Common myeloid progenitor, CD34-positive (primary cell): ENCODE data around the gene AMMECR1.
"Not testable (repeated sequence)": the region's sequence is repeated elsewhere in the genome, so short reads cannot be mapped to it uniquely, and the experiment has no call there.

Source experiments
- CTCF ChIA-PET: fragments of 350-600 bp; sonication (Branson Sonifier 250); formaldehyde crosslinking; loops from one replicate; lab custom pipeline; 2021; ENCODE audit warnings: antibody characterized with exemption; lab: Charles Lee
- POLR2A ChIA-PET: fragments of 350-600 bp; sonication (Branson Sonifier 250); formaldehyde crosslinking; loops from one replicate; lab custom pipeline; 2021; ENCODE audit warnings: antibody characterized with exemption; lab: Charles Lee
- DNase-seq, 3 donors: peaks; one replicate each; pipeline versions ENCODE4 v3.0.0 to v3.0.0-alpha.2; 2013
- H3K27ac ChIP-seq, 2 experiments: 1 replicate in 1 of 2; 2 replicates in 1 of 2; pipeline ENCODE4 v1.7.0; 2013; ENCODE audit warnings: inconsistent platforms in 2 of 2, low read length in 2 of 2, mild to moderate bottlenecking in 2 of 2, low read depth in 1 of 2, moderate library complexity in 1 of 2; ENCODE audit not compliant: severe bottlenecking in 2 of 2, insufficient read depth in 1 of 2, poor library complexity in 1 of 2
- H3K27me3 ChIP-seq, 5 experiments: replicated peaks in 2 of 5; 1 replicate in 3 of 5; 2 replicates in 2 of 5; pipeline versions ENCODE4 v1.6.1 to v1.7.0; 2013; ENCODE audit warnings: low read length in 4 of 5, mild to moderate bottlenecking in 2 of 5, moderate library complexity in 2 of 5, inconsistent platforms in 1 of 5; ENCODE audit not compliant: insufficient read depth in 5 of 5, control insufficient read depth in 4 of 5
- H3K36me3 ChIP-seq, 4 experiments: 1 replicate in 2 of 4; 2 replicates in 2 of 4; pipeline versions ENCODE4 v1.6.1 to v1.7.0; 2013; ENCODE audit warnings: low read length in 3 of 4, control low read depth in 1 of 4, mild to moderate bottlenecking in 1 of 4; ENCODE audit not compliant: control insufficient read depth in 4 of 4, insufficient read depth in 4 of 4
- H3K4me1 ChIP-seq, 4 experiments: 1 replicate in 3 of 4; 2 replicates in 1 of 4; pipeline versions ENCODE4 v1.6.1 to v1.7.1; 2013; ENCODE audit warnings: low read length in 3 of 4, mild to moderate bottlenecking in 3 of 4, control low read depth in 1 of 4, inconsistent platforms in 1 of 4, moderate library complexity in 1 of 4; ENCODE audit not compliant: control insufficient read depth in 4 of 4, insufficient read depth in 4 of 4; ENCODE audit errors: control extremely low read depth in 1 of 4
- H3K4me3 ChIP-seq, 7 experiments: 1 replicate in 4 of 7; 2 replicates in 3 of 7; pipeline versions ENCODE4 v1.5.1 to v1.7.0; 2013; ENCODE audit warnings: mild to moderate bottlenecking in 7 of 7, low read length in 6 of 7, moderate library complexity in 6 of 7, inconsistent platforms in 2 of 7, low read depth in 2 of 7, control low read depth in 1 of 7; ENCODE audit not compliant: insufficient read depth in 4 of 7, control insufficient read depth in 1 of 7; ENCODE audit errors: extremely low read depth in 1 of 7
- H3K9me3 ChIP-seq, 5 experiments: 1 replicate in 4 of 5; 2 replicates in 1 of 5; pipeline versions ENCODE4 v1.6.1 to v1.7.1; 2013; ENCODE audit warnings: low read length in 4 of 5, mild to moderate bottlenecking in 2 of 5, inconsistent platforms in 1 of 5, low read depth in 1 of 5, moderate library complexity in 1 of 5; ENCODE audit not compliant: control insufficient read depth in 4 of 5, insufficient read depth in 2 of 5; ENCODE audit errors: control extremely low read depth in 1 of 5
- WGBS: methylation state at CpG from one replicate; pipeline ENCODE4 v1.1.5; 2013; ENCODE audit not compliant: insufficient coverage; 5-methylcytosine and 5-hydroxymethylcytosine counted together

AMMECR1 gene

GRCh38 chrX:110161361-110161686 is 156.6 kb downstream of the AMMECR1 start:
- ChIA-PET CTCF (interaction anchor here (1.0 to 14.8 kb wide), 7 partner anchors 9 to 251 kb away, joined by 3 to 366 read pairs (median 3); no protein-coding TSS in a partner anchor), POLR2A (no interaction called here)
- no peak overlapping the region for H3K27ac ChIP-seq
- H3K4me3 ChIP-seq, result no peak overlapping the region
- H3K36me3 ChIP-seq, result no peaks in the 10 kb centered on the region
- DNase-seq, result no peak
- 67% methylated on average over 1 of the region's 1 CpG for WGBS
- no peaks in the 10 kb centered on the region for H3K27me3 ChIP-seq
- no peaks in the 10 kb centered on the region for H3K9me3 ChIP-seq
- no peaks in the 10 kb centered on the region for H3K4me1 ChIP-seq

- Histone ChIP-seq H3K9me3 (no peaks in the 10 kb centered on the region), H3K4me1 (peaks cover 0 to 2% (median 0%) of the 10 kb centered on the region in 4 experiments), H3K4me3 (peak overlapping the region in 1 of 7 experiments; percentile 7), H3K27me3 (no peaks in the 10 kb centered on the region), H3K27ac (no peak overlapping the region), H3K36me3 (no peaks in the 10 kb centered on the region)
- DNase-seq, result peak in 1 of 3 donors; percentile 14
- CTCF ChIA-PET, result interaction anchor here (1.1 to 14.8 kb wide), 7 partner anchors 10 to 252 kb away, joined by 3 to 366 read pairs (median 3); no protein-coding TSS in a partner anchor
- POLR2A ChIA-PET, result no interaction called here
- WGBS, result no CpG with 5 or more reads among the region's 2 CpGs
These were observed 158.0 kb downstream of the AMMECR1 start for GRCh38 chrX:110159865-110160264.

- no peak for DNase-seq
- H3K4me3 ChIP-seq, result no peak overlapping the region
- peaks cover 0 to 2% (median 0%) of the 10 kb centered on the region in 4 experiments for H3K4me1 ChIP-seq
- H3K27me3 ChIP-seq, result no peaks in the 10 kb centered on the region
- no peaks in the 10 kb centered on the region for H3K9me3 ChIP-seq
- 73% methylated on average over 7 of the region's 7 CpGs for WGBS
- ChIA-PET CTCF (interaction anchor here (1.3 to 14.8 kb wide), 2 partner anchors 11 to 253 kb away, joined by 5 to 366 read pairs; no protein-coding TSS in a partner anchor), POLR2A (no interaction called here)
- peak overlapping the region in 1 of 2 experiments; percentile 8 for H3K27ac ChIP-seq
- no peaks in the 10 kb centered on the region for H3K36me3 ChIP-seq
These were observed 158.7 kb downstream of the AMMECR1 start for GRCh38 chrX:110159235-110159634.

- no peak overlapping the region for H3K27ac ChIP-seq
- no peak overlapping the region for H3K4me3 ChIP-seq
- no peaks in the 10 kb centered on the region for H3K27me3 ChIP-seq
- WGBS, result 75% methylated on average over 1 of the region's 1 CpG
- H3K9me3 ChIP-seq, result no peaks in the 10 kb centered on the region
- DNase-seq, result no peak
- ChIA-PET POLR2A (no interaction called here), CTCF (interaction anchor here (3.3 to 14.8 kb wide), 2 partner anchors 10 to 255 kb away, joined by 14 to 366 read pairs; no protein-coding TSS in a partner anchor)
- H3K36me3 ChIP-seq, result peaks cover 0 to 4% (median 0%) of the 10 kb centered on the region in 4 experiments
- H3K4me1 ChIP-seq, result peaks cover 0 to 2% (median 0%) of the 10 kb centered on the region in 4 experiments
These were observed 160.4 kb downstream of the AMMECR1 start for GRCh38 chrX:110157444-110157843.

- H3K27me3 ChIP-seq, result no peaks in the 10 kb centered on the region
- no peak overlapping the region for H3K4me3 ChIP-seq
- H3K9me3 ChIP-seq, result no peaks in the 10 kb centered on the region
- ChIA-PET CTCF (interaction anchor here (0.6 to 14.8 kb wide), 4 partner anchors 9 to 256 kb away, joined by 3 to 366 read pairs (median 9); no protein-coding TSS in a partner anchor), POLR2A (no interaction called here)
- H3K27ac ChIP-seq, result no peak overlapping the region
- DNase-seq, result peak in 2 of 3 donors; percentile 18 to 24
- H3K4me1 ChIP-seq, result peaks cover 0 to 2% (median 0%) of the 10 kb centered on the region in 4 experiments
- H3K36me3 ChIP-seq, result peaks cover 0 to 4% (median 0%) of the 10 kb centered on the region in 4 experiments
- no CpG with 5 or more reads among the region's 6 CpGs for whole genome bisulfite sequencing
These were observed 161.6 kb downstream of the AMMECR1 start for GRCh38 chrX:110156167-110156754.

GRCh38 chrX:110155759-110156158 is 162.1 kb downstream of the AMMECR1 start:
- Histone ChIP-seq H3K4me1 (peaks cover 0 to 2% (median 0%) of the 10 kb centered on the region in 4 experiments), H3K27me3 (no peaks in the 10 kb centered on the region), H3K27ac (no peak overlapping the region), H3K9me3 (no peaks in the 10 kb centered on the region), H3K4me3 (no peak overlapping the region), H3K36me3 (peaks cover 0 to 4% (median 0%) of the 10 kb centered on the region in 4 experiments)
- no CpG with 5 or more reads among the region's 1 CpG for WGBS
- DNase-seq, result no peak
- CTCF ChIA-PET, result interaction anchor here (1.2 to 14.8 kb wide), 3 partner anchors 8 to 257 kb away, joined by 4 to 366 read pairs (median 14); no protein-coding TSS in a partner anchor
- POLR2A ChIA-PET, result no interaction called here

- H3K27me3 ChIP-seq, POLR2A ChIA-PET: not testable (repeated sequence)
These were observed 163.6 kb downstream of the AMMECR1 start for GRCh38 chrX:110154328-110154727.

More at GRCh38 chrX:110154328-110154727, 163.6 kb downstream of the AMMECR1 start:
- H3K36me3 ChIP-seq, DNase-seq, H3K27ac ChIP-seq, H3K4me1 ChIP-seq, H3K9me3 ChIP-seq, H3K4me3 ChIP-seq: not testable (repeated sequence)
- 82% methylated on average over 5 of the region's 5 CpGs for WGBS
- CTCF ChIA-PET, result interaction anchor here (1.2 to 14.8 kb wide), 3 partner anchors 7 to 275 kb away, joined by 3 to 366 read pairs (median 14); no protein-coding TSS in a partner anchor
